ENCODE data around the gene CDK1.

Gene CDK1

GRCh38 chr10:60817398-60817805 is 39.1 kb downstream of the CDK1 start:
- DNase-seq = peak; percentile 31
- no peak for TF ChIP-seq CTCF (IDR thresholded peaks at IDR 0.05; ENCODE audit: low read depth, low read length, missing control alignments)
- in situ Hi-C loops (cut with HindIII; ENCODE audit: low pct_ligation_motif_present, low sequenced_read_pairs) = no loop called here

GRCh38 chr10:60818134-60818770 is 40.0 kb downstream of the CDK1 start:
- TF ChIP-seq CTCF (IDR thresholded peaks at IDR 0.05; ENCODE audit: low read depth, low read length, missing control alignments) = no peak
- in situ Hi-C loops (cut with HindIII; ENCODE audit: low pct_ligation_motif_present, low sequenced_read_pairs) = no loop called here

More at GRCh38 chr10:60817398-60817805, 39.1 kb downstream of the CDK1 start:
- no peaks in the 10 kb centered on the region for H3K27me3 ChIP-seq (replicated peaks)
- H3K4me3 ChIP-seq (ENCODE audit: low read depth, low read length) = no peak overlapping the region
- H3K36me3 ChIP-seq (replicated peaks) = no peaks in the 10 kb centered on the region
- no peak overlapping the region for H3K27ac ChIP-seq

GRCh38 chr10:60819271-60819670 is 41.0 kb downstream of the CDK1 start:
- Histone ChIP-seq H3K4me3 (ENCODE audit: low read depth, low read length) (no peak overlapping the region), H3K36me3 (replicated peaks) (no peaks in the 10 kb centered on the region), H3K27ac (no peak overlapping the region), H3K27me3 (replicated peaks) (no peaks in the 10 kb centered on the region)
- no peak for DNase-seq
- in situ Hi-C loops (cut with HindIII; ENCODE audit: low pct_ligation_motif_present, low sequenced_read_pairs) = no loop called here
- no peak for TF ChIP-seq CTCF (IDR thresholded peaks at IDR 0.05; ENCODE audit: low read depth, low read length, missing control alignments)

More at GRCh38 chr10:60818134-60818770, 40.0 kb downstream of the CDK1 start:
- Histone ChIP-seq H3K27ac (no peak overlapping the region), H3K4me3 (ENCODE audit: low read depth, low read length) (no peak overlapping the region), H3K27me3 (replicated peaks) (no peaks in the 10 kb centered on the region), H3K36me3 (replicated peaks) (no peaks in the 10 kb centered on the region)
- peak; percentile 23 for DNase-seq

- H3K36me3 ChIP-seq (replicated peaks) = no peaks in the 10 kb centered on the region
- TF ChIP-seq CTCF (IDR thresholded peaks at IDR 0.05; ENCODE audit: low read depth, low read length, missing control alignments) = peak; percentile 73
Observed at GRCh38 chr10:60820093-60820754, 41.9 kb downstream of the CDK1 start.

GRCh38 chr10:60821656-60822055 is 43.4 kb downstream of the CDK1 start:
- Histone ChIP-seq H3K4me3 (ENCODE audit: low read depth, low read length) (no peak overlapping the region), H3K36me3 (replicated peaks) (no peaks in the 10 kb centered on the region), H3K27me3 (replicated peaks) (no peaks in the 10 kb centered on the region), H3K27ac (no peak overlapping the region)
- no peak for DNase-seq
- TF ChIP-seq CTCF (IDR thresholded peaks at IDR 0.05; ENCODE audit: low read depth, low read length, missing control alignments) = no peak
- in situ Hi-C loops (cut with HindIII; ENCODE audit: low pct_ligation_motif_present, low sequenced_read_pairs) = no loop called here

More at GRCh38 chr10:60820093-60820754, 41.9 kb downstream of the CDK1 start:
- Histone ChIP-seq H3K4me3 (ENCODE audit: low read depth, low read length) (no peak overlapping the region), H3K27me3 (replicated peaks) (no peaks in the 10 kb centered on the region), H3K27ac (no peak overlapping the region)
- peak; percentile 25 for DNase-seq
- in situ Hi-C loops (cut with HindIII; ENCODE audit: low pct_ligation_motif_present, low sequenced_read_pairs) = no loop called here

Data from brain microvascular endothelial cell (primary cell).